Measurements from ENCODE around the gene SHISAL2A. TPM values are rescaled to one million over a fixed set of nuclear protein-coding genes. Genes with fewer than 3 reads are reported as not detected.
A peak's percentile ranks its signal among the peaks of the same experiment; 100 is the strongest.

The SHISAL2A gene
- total and polyA plus RNA-seq, 2 of the 13 experiments (the other 11 are each of a cell fraction or from before 2014, with no cell fraction given) = not detected

- TF ChIP-seq, protein P1, sequence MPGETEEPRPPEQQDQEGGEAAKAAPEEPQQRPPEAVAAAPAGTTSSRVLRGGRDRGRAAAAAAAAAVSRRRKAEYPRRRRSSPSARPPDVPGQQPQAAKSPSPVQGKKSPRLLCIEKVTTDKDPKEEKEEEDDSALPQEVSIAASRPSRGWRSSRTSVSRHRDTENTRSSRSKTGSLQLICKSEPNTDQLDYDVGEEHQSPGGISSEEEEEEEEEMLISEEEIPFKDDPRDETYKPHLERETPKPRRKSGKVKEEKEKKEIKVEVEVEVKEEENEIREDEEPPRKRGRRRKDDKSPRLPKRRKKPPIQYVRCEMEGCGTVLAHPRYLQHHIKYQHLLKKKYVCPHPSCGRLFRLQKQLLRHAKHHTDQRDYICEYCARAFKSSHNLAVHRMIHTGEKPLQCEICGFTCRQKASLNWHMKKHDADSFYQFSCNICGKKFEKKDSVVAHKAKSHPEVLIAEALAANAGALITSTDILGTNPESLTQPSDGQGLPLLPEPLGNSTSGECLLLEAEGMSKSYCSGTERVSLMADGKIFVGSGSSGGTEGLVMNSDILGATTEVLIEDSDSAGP (CRISPR knock-in tag; IDR thresholded peaks at IDR 0.05; ENCODE audit: borderline replicate concordance) = peak; percentile 94
- no peak for TF ChIP-seq KDM6A (CRISPR knock-in tag; IDR thresholded peaks at IDR 0.05; ENCODE audit: low read depth)
- TF ChIP-seq ZNF704 (CRISPR knock-in tag; IDR thresholded peaks at IDR 0.05; ENCODE audit: borderline replicate concordance) = peak; percentile 91; the same call in 1 of the 2 replicates
- peak; percentile 83; the same call in 1 of the 3 replicates for TF ChIP-seq MXI1 (IDR thresholded peaks at IDR 0.05; ENCODE audit: borderline replicate concordance, low read depth, low read length)
- TF ChIP-seq, protein P2, sequence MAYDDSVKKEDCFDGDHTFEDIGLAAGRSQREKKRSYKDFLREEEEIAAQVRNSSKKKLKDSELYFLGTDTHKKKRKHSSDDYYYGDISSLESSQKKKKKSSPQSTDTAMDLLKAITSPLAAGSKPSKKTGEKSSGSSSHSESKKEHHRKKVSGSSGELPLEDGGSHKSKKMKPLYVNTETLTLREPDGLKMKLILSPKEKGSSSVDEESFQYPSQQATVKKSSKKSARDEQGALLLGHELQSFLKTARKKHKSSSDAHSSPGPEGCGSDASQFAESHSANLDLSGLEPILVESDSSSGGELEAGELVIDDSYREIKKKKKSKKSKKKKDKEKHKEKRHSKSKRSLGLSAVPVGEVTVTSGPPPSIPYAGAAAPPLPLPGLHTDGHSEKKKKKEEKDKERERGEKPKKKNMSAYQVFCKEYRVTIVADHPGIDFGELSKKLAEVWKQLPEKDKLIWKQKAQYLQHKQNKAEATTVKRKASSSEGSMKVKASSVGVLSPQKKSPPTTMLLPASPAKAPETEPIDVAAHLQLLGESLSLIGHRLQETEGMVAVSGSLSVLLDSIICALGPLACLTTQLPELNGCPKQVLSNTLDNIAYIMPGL (CRISPR knock-in tag; IDR thresholded peaks at IDR 0.05; ENCODE audit: borderline replicate concordance in 1 of 2, low read depth in 1 of 2) = peak; percentile 57 to 70; a peak in 2 of 4 replicates
- TF ChIP-seq SMAD3 (CRISPR knock-in tag; IDR thresholded peaks at IDR 0.05) = peak; percentile 84
- peak; percentile 53; the same call in 1 of the 2 replicates for TF ChIP-seq SIN3A (IDR thresholded peaks at IDR 0.05; ENCODE audit: borderline replicate concordance, low read depth, low read length)
- no peak for TF ChIP-seq ZBTB2 (CRISPR knock-in tag; IDR thresholded peaks at IDR 0.05; ENCODE audit: low read depth)
- 0 out of 2 replicates have a peak, but pooled peaks have one; percentile 34 for TF ChIP-seq MZF1 (CRISPR knock-in tag; IDR thresholded peaks at IDR 0.05; ENCODE audit: borderline replicate concordance)
- TF ChIP-seq IRF2 (CRISPR knock-in tag; IDR thresholded peaks at IDR 0.05) = no peak; the same call in 1 of the 2 replicates
- no peak for TF ChIP-seq MIER2 (CRISPR knock-in tag; IDR thresholded peaks at IDR 0.05)
- 0 out of 2 replicates have a peak, but pooled peaks have one; percentile 75 for TF ChIP-seq ATF5 (CRISPR knock-in tag; IDR thresholded peaks at IDR 0.05; ENCODE audit: low read depth)
- no peak for TF ChIP-seq ZZZ3 (CRISPR knock-in tag; IDR thresholded peaks at IDR 0.05; ENCODE audit: borderline replicate concordance)
- TF ChIP-seq PRMT3 (CRISPR knock-in tag; IDR thresholded peaks at IDR 0.05; ENCODE audit: borderline replicate concordance, low read depth) = 0 out of 2 replicates have a peak, but pooled peaks have one; percentile 37
- TF ChIP-seq ZNF280B (CRISPR knock-in tag; IDR thresholded peaks at IDR 0.05; ENCODE audit: borderline replicate concordance) = peak; percentile 92
These were observed 70.2 kb downstream of the SHISAL2A start (continued) for GRCh38 chr1:52702886-52703787.

All from HepG2 (cell line).